ENCODE measurements around the gene KSR2.
"Not testable (repeated sequence)": the region's sequence is repeated elsewhere in the genome, so short reads cannot be mapped to it uniquely, and the experiment has no call there.

The KSR2 gene

DNA sequence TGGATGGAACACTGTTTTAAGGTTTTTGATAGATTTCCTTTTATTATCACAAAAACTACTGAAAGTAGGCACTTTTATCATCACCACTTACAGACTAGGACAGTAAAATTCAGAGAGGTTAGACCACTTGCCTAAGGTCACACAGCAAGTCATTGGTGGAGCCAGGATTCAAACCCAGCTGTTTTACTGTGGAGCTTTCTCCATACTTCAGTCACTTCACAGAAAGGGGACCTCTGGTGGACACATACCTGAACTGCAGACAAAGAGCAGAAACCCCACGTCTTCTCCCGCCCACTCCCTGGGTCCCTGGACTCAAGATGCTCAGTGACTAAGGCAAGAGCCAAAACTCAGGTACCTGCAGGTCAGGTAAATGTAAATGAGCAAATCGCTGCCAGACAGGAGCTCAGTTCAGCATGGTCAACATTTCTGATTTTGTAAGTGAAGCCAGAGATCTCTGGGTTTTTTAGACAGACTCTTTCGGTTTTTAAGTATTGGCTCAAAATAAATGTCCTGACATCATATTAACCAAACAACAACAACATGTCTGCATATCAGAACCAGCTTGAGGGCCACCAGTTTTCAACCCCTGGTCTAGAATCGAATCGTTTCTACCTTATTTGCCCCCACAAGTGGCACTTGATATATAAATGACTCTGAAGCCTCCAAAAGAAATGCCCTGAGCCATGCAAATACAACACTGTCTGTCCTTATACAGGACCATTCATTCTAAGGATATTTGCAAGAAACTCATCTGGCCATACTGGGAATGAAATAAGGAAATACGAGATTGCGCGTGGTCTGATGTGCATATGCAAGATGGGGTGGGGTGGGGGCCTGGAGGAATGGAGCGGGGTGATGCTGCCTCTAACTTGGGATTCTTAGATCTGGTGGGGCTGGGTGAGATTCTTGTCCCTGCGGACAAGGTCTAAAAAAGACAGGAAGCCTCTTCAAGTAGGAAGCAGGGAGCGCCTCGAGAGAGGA, 110.9 kb downstream of the KSR2 start:
- H3K4me3 ChIP-seq (ENCODE audit: low read depth, low read length), result no peak overlapping the region
- TF ChIP-seq, protein P1, sequence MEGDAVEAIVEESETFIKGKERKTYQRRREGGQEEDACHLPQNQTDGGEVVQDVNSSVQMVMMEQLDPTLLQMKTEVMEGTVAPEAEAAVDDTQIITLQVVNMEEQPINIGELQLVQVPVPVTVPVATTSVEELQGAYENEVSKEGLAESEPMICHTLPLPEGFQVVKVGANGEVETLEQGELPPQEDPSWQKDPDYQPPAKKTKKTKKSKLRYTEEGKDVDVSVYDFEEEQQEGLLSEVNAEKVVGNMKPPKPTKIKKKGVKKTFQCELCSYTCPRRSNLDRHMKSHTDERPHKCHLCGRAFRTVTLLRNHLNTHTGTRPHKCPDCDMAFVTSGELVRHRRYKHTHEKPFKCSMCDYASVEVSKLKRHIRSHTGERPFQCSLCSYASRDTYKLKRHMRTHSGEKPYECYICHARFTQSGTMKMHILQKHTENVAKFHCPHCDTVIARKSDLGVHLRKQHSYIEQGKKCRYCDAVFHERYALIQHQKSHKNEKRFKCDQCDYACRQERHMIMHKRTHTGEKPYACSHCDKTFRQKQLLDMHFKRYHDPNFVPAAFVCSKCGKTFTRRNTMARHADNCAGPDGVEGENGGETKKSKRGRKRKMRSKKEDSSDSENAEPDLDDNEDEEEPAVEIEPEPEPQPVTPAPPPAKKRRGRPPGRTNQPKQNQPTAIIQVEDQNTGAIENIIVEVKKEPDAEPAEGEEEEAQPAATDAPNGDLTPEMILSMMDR (IDR thresholded peaks at IDR 0.05; ENCODE audit: low read depth, low read length), result peak; percentile 72

DNA sequence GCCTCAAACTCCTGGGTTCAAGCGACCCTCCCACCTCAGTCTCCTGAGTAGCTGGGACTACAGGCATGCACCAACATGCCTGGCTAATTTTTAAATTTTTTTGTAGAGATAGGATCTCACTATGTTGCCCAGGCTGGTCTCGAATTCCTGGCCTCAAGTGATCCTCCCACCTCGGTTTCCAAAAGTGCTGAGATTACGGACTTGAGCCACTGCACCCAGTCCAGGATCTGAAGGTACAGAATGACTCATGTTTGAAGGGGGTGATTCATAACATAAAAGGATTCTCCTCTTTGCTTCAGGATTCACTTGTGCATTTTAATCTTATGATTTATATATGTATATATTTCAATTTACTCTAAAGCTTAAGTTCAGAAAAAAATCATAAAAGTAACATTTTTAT, 111.7 kb downstream of the KSR2 start:
- H3K4me3 ChIP-seq (ENCODE audit: low read depth, low read length), result not testable (repeated sequence)

DNA sequence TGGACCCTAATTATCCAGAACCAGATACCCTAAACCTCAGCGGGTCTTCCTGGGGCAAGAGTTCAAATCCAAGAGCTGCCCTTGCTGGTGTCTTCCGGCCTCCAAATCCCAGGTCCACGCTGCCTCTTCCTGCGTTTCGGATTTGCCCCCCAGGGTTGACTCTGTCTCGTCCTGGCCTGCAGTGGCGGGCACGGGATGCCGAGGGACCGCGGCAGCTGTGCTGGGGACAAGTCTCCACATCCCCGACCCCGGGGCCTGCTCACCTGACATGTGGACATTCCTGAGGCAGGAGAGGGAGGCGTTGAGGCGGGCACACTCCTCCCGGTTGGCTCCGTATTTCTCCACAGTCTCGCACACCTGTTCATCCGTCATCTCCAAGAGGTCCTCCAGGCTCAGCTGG, 113.6 kb downstream of the KSR2 start:
- TF ChIP-seq, protein P1 (IDR thresholded peaks at IDR 0.05; ENCODE audit: low read depth, low read length), result no peak
- no peak overlapping the region for H3K4me3 ChIP-seq (ENCODE audit: low read depth, low read length)

DNA sequence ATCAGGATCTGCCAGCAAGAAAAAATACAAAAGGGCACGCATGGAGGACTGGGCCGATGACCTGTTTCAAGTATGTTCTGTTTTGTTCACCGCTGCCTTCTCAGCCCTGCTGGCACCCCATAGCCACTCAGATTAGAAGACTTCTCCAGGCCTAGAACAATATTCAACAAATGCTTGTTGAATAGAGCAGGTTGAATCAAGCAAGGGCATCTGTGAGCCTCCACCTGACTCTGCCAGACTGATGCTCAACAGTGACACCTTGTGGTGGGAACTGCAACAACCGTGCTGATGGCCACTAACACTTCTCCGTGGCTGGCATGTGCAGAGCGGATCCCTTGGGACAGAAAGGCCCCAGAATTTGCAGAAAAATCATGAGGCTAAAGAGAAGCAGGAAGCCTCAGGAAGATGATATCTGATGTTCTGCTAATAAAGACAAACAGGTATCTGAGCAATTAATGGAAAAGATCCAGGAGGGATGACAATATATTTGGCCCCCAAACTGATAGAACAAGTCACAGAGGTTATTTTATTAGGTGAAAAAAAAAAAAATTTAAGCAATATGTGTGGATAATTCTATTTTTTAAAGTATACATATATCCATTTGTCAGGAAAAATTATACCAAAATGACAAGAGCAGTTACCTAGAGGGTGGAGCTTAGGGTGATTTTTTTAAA, 114.3 kb downstream of the KSR2 start:
- no peak overlapping the region for H3K4me3 ChIP-seq (ENCODE audit: low read depth, low read length)
- TF ChIP-seq, protein P1 (IDR thresholded peaks at IDR 0.05; ENCODE audit: low read depth, low read length), result peak; percentile 67

DNA sequence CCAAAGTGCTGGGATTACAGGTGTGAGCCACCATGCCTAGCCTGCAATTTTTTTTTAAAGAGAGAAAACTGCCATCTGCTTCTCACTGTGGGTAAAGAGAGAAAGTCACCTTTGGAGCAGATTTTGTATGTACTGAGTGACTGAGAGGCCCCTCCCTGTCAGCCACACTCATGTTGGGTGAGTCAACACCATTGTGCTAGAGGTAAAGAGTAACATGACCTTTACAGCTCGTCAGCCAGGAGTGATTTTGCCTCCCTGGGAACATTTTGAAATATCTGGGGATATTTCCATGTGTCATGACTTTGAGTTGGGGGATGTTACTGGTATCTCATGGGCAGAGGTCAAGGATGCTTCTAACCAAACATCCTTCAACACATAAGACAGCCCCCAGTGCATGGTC, 115.2 kb downstream of the KSR2 start:
- TF ChIP-seq, protein P1 (IDR thresholded peaks at IDR 0.05; ENCODE audit: low read depth, low read length), result no peak
- no peak overlapping the region for H3K4me3 ChIP-seq (ENCODE audit: low read depth, low read length)

DNA sequence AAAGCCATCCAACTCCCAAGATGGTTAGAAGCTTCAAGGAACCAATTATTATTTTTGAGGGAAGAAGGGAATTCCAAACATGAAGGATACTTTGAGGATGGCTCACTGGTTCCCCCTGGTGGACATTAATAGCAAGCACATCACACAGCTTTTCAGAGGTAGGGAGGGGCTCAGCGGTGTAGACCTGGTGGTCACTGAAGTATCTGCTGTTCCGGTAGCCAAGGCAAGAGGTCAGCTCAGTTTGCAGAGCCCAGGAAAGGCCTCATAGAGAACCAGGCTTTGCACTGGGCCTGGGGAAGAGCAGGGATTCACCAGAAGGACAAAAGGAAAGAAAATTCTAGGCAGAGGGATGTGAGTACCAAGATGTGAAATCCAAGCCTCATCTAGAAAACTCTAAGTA, 118.7 kb downstream of the KSR2 start:
- TF ChIP-seq, protein P1 (IDR thresholded peaks at IDR 0.05; ENCODE audit: low read depth, low read length), result peak; percentile 77
- no peak overlapping the region for H3K4me3 ChIP-seq (ENCODE audit: low read depth, low read length)

DNA sequence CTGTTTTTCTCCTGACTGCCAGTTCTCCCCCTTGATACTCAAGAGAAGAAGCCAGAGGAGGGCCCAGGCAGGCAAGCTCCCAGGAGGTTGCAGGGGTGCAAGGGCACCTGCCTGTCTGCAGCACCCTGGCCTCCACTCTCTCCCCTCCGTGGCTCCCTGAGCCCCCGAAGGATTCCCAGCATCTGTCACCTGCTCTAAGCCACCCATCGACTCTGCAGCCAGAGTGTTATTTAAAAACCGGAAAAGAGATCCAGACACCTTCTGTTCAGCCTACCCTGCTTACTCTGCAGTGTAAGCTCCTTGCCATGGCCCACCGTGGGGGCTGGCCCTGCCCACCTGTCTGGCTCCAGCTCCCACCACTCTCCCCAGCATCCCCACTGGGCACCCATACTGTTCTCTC, 121.4 kb downstream of the KSR2 start:
- TF ChIP-seq, protein P1 (IDR thresholded peaks at IDR 0.05; ENCODE audit: low read depth, low read length), result no peak
- H3K4me3 ChIP-seq (ENCODE audit: low read depth, low read length), result no peak overlapping the region
